ENCODE results near the gene KASH5. TPM values are rescaled to one million over a fixed set of nuclear protein-coding genes. Genes with fewer than 3 reads are reported as not detected.
A peak's percentile ranks its signal among the peaks of the same experiment; 100 is the strongest.

Gene KASH5
- total and polyA plus RNA-seq, 2 donors (not counting 1 experiment from before 2014, with no cell fraction given), result 0.67 to 0.74 TPM

GRCh38 chr19:49415810-49416200, 27.8 kb downstream of the KASH5 start:
- no CpG with 5 or more reads among the region's 2 CpGs for WGBS (ENCODE audit: insufficient coverage)
- Mint-ChIP-seq H3K4me3 (no peak overlapping the region), H3K9me3 (ENCODE audit: insufficient read depth) (no peaks in the 10 kb centered on the region), H3K27ac (no peak overlapping the region), H3K4me1 (peaks cover 36% of the 10 kb centered on the region), H3K27me3 (peaks cover 31% of the 10 kb centered on the region)
- no peaks in the 10 kb centered on the region for H3K36me3 ChIP-seq (replicated peaks in 1 of 2; ENCODE audit: control extremely low read depth in 1 of 2, control insufficient read depth in 1 of 2, extremely low read depth in 1 of 2, insufficient read depth in 2 of 2, low read length in 1 of 2)
- TF ChIP-seq, protein P1, sequence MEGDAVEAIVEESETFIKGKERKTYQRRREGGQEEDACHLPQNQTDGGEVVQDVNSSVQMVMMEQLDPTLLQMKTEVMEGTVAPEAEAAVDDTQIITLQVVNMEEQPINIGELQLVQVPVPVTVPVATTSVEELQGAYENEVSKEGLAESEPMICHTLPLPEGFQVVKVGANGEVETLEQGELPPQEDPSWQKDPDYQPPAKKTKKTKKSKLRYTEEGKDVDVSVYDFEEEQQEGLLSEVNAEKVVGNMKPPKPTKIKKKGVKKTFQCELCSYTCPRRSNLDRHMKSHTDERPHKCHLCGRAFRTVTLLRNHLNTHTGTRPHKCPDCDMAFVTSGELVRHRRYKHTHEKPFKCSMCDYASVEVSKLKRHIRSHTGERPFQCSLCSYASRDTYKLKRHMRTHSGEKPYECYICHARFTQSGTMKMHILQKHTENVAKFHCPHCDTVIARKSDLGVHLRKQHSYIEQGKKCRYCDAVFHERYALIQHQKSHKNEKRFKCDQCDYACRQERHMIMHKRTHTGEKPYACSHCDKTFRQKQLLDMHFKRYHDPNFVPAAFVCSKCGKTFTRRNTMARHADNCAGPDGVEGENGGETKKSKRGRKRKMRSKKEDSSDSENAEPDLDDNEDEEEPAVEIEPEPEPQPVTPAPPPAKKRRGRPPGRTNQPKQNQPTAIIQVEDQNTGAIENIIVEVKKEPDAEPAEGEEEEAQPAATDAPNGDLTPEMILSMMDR (IDR thresholded peaks at IDR 0.05), result no peak
- TF ChIP-seq EZH2 (IDR thresholded peaks at IDR 0.05; ENCODE audit: borderline replicate concordance, insufficient read depth, low read depth, low read length, poor library complexity, severe bottlenecking), result no peak
- no peak overlapping the region for H2AFZ ChIP-seq (ENCODE audit: insufficient read depth, low read depth, low read length, poor library complexity, severe bottlenecking)
- no peak overlapping the region for H3K9ac ChIP-seq (ENCODE audit: low read length)
- H3K27ac ChIP-seq (ENCODE audit: low read length in 2 of 2), result no peak overlapping the region
- CTCF ChIA-PET, result interaction anchor here (1.3 to 3.2 kb wide), 2 partner anchors 24 to 115 kb away, joined by 5 to 12 read pairs; no protein-coding TSS in a partner anchor
- H3K79me2 ChIP-seq (ENCODE audit: control insufficient read depth, insufficient read depth, low read length), result no peaks in the 10 kb centered on the region
- no peaks in the 10 kb centered on the region for H4K20me1 ChIP-seq (ENCODE audit: control insufficient read depth, insufficient read depth, low read length, poor library complexity, severe bottlenecking)
- no peak overlapping the region for H3K4me3 ChIP-seq (ENCODE audit: control extremely low read depth in 1 of 5, extremely low read depth in 1 of 5, insufficient read depth in 1 of 5, low read depth in 2 of 5, low read length in 4 of 5)
- ATAC-seq (ENCODE audit: low read depth), result no peak
- peaks cover 0 to 45% (median 23%) of the 10 kb centered on the region in 4 experiments for H3K27me3 ChIP-seq (replicated peaks in 1 of 4; ENCODE audit: control extremely low read depth in 1 of 4, control insufficient read depth in 3 of 4, insufficient read depth in 4 of 4, low read length in 3 of 4)
- no peak for DNase-seq
- H3K4me1 ChIP-seq (ENCODE audit: control insufficient read depth in 2 of 2, insufficient read depth in 2 of 2, low read length in 2 of 2), result peaks cover 20 to 38% of the 10 kb centered on the region in 2 donors
- POLR2A ChIA-PET, result interaction anchor here (1.0 to 2.0 kb wide), 2 partner anchors 9 to 12 kb away, joined by 4 read pairs; partner anchors contain the start of gene GFY
- H3K9me3 ChIP-seq (ENCODE audit: control extremely low read depth in 1 of 3, control insufficient read depth in 2 of 3, insufficient read depth in 1 of 3, low read length in 2 of 3), result peaks cover 0 to 11% (median 0%) of the 10 kb centered on the region in 3 donors
- intact Hi-C loops (cut with micrococcal nuclease), result no loop called here
- H3K4me2 ChIP-seq (replicated peaks; ENCODE audit: low read depth, low read length, poor library complexity, severe bottlenecking), result no peak overlapping the region

- H3K4me1 ChIP-seq (ENCODE audit: control insufficient read depth in 2 of 2, insufficient read depth in 2 of 2, low read length in 2 of 2), result peaks cover 22 to 38% of the 10 kb centered on the region in 2 donors
- no peaks in the 10 kb centered on the region for H3K9me3 Mint-ChIP-seq (ENCODE audit: insufficient read depth)
- H2AFZ ChIP-seq (ENCODE audit: insufficient read depth, low read depth, low read length, poor library complexity, severe bottlenecking), result no peak overlapping the region
- peaks cover 44% of the 10 kb centered on the region for H3K27me3 Mint-ChIP-seq
- H3K27me3 ChIP-seq (replicated peaks in 1 of 4; ENCODE audit: control extremely low read depth in 1 of 4, control insufficient read depth in 3 of 4, insufficient read depth in 4 of 4, low read length in 3 of 4), result peaks cover 0 to 58% (median 35%) of the 10 kb centered on the region in 4 experiments
- H3K9me3 ChIP-seq (ENCODE audit: control extremely low read depth in 1 of 3, control insufficient read depth in 2 of 3, insufficient read depth in 1 of 3, low read length in 2 of 3), result peaks cover 0 to 16% (median 0%) of the 10 kb centered on the region in 3 donors
- ChIA-PET POLR2A (interaction anchor here (1.0 to 2.0 kb wide), 2 partner anchors 8 to 13 kb away, joined by 4 read pairs; partner anchors contain the start of gene GFY), CTCF (interaction anchor here (1.0 to 3.2 kb wide), 5 partner anchors 8 to 116 kb away, joined by 3 to 12 read pairs (median 5); no protein-coding TSS in a partner anchor)
- no peaks in the 10 kb centered on the region for H3K36me3 ChIP-seq (replicated peaks in 1 of 2; ENCODE audit: control extremely low read depth in 1 of 2, control insufficient read depth in 1 of 2, extremely low read depth in 1 of 2, insufficient read depth in 2 of 2, low read length in 1 of 2)
- H3K4me3 Mint-ChIP-seq, result no peak overlapping the region
- no peak overlapping the region for H3K4me3 ChIP-seq (ENCODE audit: control extremely low read depth in 1 of 5, extremely low read depth in 1 of 5, insufficient read depth in 1 of 5, low read depth in 2 of 5, low read length in 4 of 5)
- no peak overlapping the region for H3K4me2 ChIP-seq (replicated peaks; ENCODE audit: low read depth, low read length, poor library complexity, severe bottlenecking)
- 80% methylated on average over 7 of the region's 7 CpGs for WGBS (ENCODE audit: insufficient coverage)
- H3K79me2 ChIP-seq (ENCODE audit: control insufficient read depth, insufficient read depth, low read length), result no peaks in the 10 kb centered on the region
- ATAC-seq (ENCODE audit: low read depth), result no peak
- TF ChIP-seq, protein P1 (IDR thresholded peaks at IDR 0.05), result no peak
- TF ChIP-seq EZH2 (IDR thresholded peaks at IDR 0.05; ENCODE audit: borderline replicate concordance, insufficient read depth, low read depth, low read length, poor library complexity, severe bottlenecking), result no peak
- H3K27ac ChIP-seq (ENCODE audit: low read length in 2 of 2), result no peak overlapping the region
- no peaks in the 10 kb centered on the region for H4K20me1 ChIP-seq (ENCODE audit: control insufficient read depth, insufficient read depth, low read length, poor library complexity, severe bottlenecking)
- H3K4me1 Mint-ChIP-seq, result peaks cover 37% of the 10 kb centered on the region
- no peak overlapping the region for H3K9ac ChIP-seq (ENCODE audit: low read length)
- no peak for DNase-seq
- intact Hi-C loops (cut with micrococcal nuclease), result no loop called here
- H3K27ac Mint-ChIP-seq, result peak overlapping the region; percentile 20
These were observed 29.0 kb downstream of the KASH5 start for GRCh38 chr19:49417088-49417487.

Measured in B cell (primary cell).